ENCODE data around the gene NKAP. TPM values are rescaled to one million over a fixed set of nuclear protein-coding genes. Genes with fewer than 3 reads are reported as not detected.
"Not testable (repeated sequence)": the region's sequence is repeated elsewhere in the genome, so short reads cannot be mapped to it uniquely, and the experiment has no call there.

The NKAP gene
- total RNA-seq, 2 experiments from 2014 or later, result 6.9 to 11.9 TPM

GRCh38 chrX:119935215-119935874 is 8.2 kb downstream of the NKAP start:
- Histone ChIP-seq H3K4me3 (ENCODE audit: low read depth, low read length, poor library complexity, severe bottlenecking) (no peak overlapping the region), H2AFZ (ENCODE audit: low read length) (no peak overlapping the region), H3K36me3 (ENCODE audit: insufficient read depth, low read length) (peaks cover 27% of the 10 kb centered on the region), H3K4me2 (ENCODE audit: low read length) (no peak overlapping the region), H3K4me1 (ENCODE audit: insufficient read depth, low read length, poor library complexity, severe bottlenecking) (no peaks in the 10 kb centered on the region), H3K9me3 (ENCODE audit: low read length) (no peaks in the 10 kb centered on the region), H3K9me2 (ENCODE audit: insufficient read depth, low read length) (no peaks in the 10 kb centered on the region), H3K27ac (ENCODE audit: low read depth, low read length, poor library complexity, severe bottlenecking) (no peak overlapping the region), H3K79me2 (ENCODE audit: insufficient read depth, low read depth, low read length) (no peaks in the 10 kb centered on the region), H4K20me1 (ENCODE audit: insufficient read depth, low read length) (no peaks in the 10 kb centered on the region)
- BruUV-seq (replicated peaks), result no TSS peak
- no peak for DNase-seq (ENCODE audit: low spot score)
- intact Hi-C loops (cut with micrococcal nuclease; ENCODE audit: unreplicated experiment), result no loop called here
- ChIA-PET CTCF (ENCODE audit: unreplicated experiment) (no interaction called here), POLR2A (no interaction called here)
- no peak for TF ChIP-seq CTCF (conservative IDR thresholded peaks at IDR 0.05; ENCODE audit: low read length)
- no peak for TF ChIP-seq EZH2phosphoT487 (IDR thresholded peaks at IDR 0.05; ENCODE audit: borderline replicate concordance, low read depth, low read length)

GRCh38 chrX:119922391-119922790 is 21.2 kb downstream of the NKAP start:
- H4K20me1 ChIP-seq (ENCODE audit: insufficient read depth, low read length); intact Hi-C loops (cut with micrococcal nuclease; ENCODE audit: unreplicated experiment); H3K4me3 ChIP-seq (ENCODE audit: low read depth, low read length, poor library complexity, severe bottlenecking); H3K9me3 ChIP-seq (ENCODE audit: low read length); H3K27ac ChIP-seq (ENCODE audit: low read depth, low read length, poor library complexity, severe bottlenecking); CTCF ChIA-PET (ENCODE audit: unreplicated experiment); H3K4me1 ChIP-seq (ENCODE audit: insufficient read depth, low read length, poor library complexity, severe bottlenecking); H2AFZ ChIP-seq (ENCODE audit: low read length); H3K79me2 ChIP-seq (ENCODE audit: insufficient read depth, low read depth, low read length); DNase-seq (ENCODE audit: low spot score); BruUV-seq (replicated peaks); H3K9me2 ChIP-seq (ENCODE audit: insufficient read depth, low read length); H3K4me2 ChIP-seq (ENCODE audit: low read length); H3K36me3 ChIP-seq (ENCODE audit: insufficient read depth, low read length); POLR2A ChIA-PET: not testable (repeated sequence)

- CTCF ChIA-PET (ENCODE audit: unreplicated experiment), result no interaction called here
Observed at GRCh38 chrX:119919835-119920585, 23.5 kb downstream of the NKAP start.

More at GRCh38 chrX:119919835-119920585, 23.5 kb downstream of the NKAP start:
- no peaks in the 10 kb centered on the region for H4K20me1 ChIP-seq (ENCODE audit: insufficient read depth, low read length)
- H3K4me2 ChIP-seq (ENCODE audit: low read length), result no peak overlapping the region
- H3K9me2 ChIP-seq (ENCODE audit: insufficient read depth, low read length), result no peaks in the 10 kb centered on the region
- H3K9me3 ChIP-seq (ENCODE audit: low read length), result no peaks in the 10 kb centered on the region
- no TSS peak for BruUV-seq (replicated peaks)
- intact Hi-C loops (cut with micrococcal nuclease; ENCODE audit: unreplicated experiment), result no loop called here
- POLR2A ChIA-PET, result interaction anchor here (0.6 to 1.1 kb wide), 3 partner anchors 9 to 26 kb away, joined by 3 to 4 read pairs (median 3); no protein-coding TSS in a partner anchor
- H3K36me3 ChIP-seq (ENCODE audit: insufficient read depth, low read length), result peaks cover 3% of the 10 kb centered on the region; the same call in 1 of the 2 replicates
- DNase-seq (ENCODE audit: low spot score), result no peak
- TF ChIP-seq CTCF (conservative IDR thresholded peaks at IDR 0.05; ENCODE audit: low read length) (no peak), EZH2phosphoT487 (IDR thresholded peaks at IDR 0.05; ENCODE audit: borderline replicate concordance, low read depth, low read length) (no peak)
- no peaks in the 10 kb centered on the region for H3K79me2 ChIP-seq (ENCODE audit: insufficient read depth, low read depth, low read length)
- no peak overlapping the region for H3K27ac ChIP-seq (ENCODE audit: low read depth, low read length, poor library complexity, severe bottlenecking)
- no peaks in the 10 kb centered on the region for H3K4me1 ChIP-seq (ENCODE audit: insufficient read depth, low read length, poor library complexity, severe bottlenecking)
- no peak overlapping the region for H2AFZ ChIP-seq (ENCODE audit: low read length)
- H3K4me3 ChIP-seq (ENCODE audit: low read depth, low read length, poor library complexity, severe bottlenecking), result no peak overlapping the region

Measured in OCI-LY7 (cell line).